Measurements from ENCODE around the gene MERTK. TPM values are rescaled to one million over a fixed set of nuclear protein-coding genes. Genes with fewer than 3 reads are reported as not detected.

Gene MERTK
- total and polyA plus RNA-seq, 10 of the 15 experiments (the other 5 are each of a cell fraction or from before 2014, with no cell fraction given): 0.13 to 30.6 (median 0.50) TPM

GRCh38 chr2:111900859-111901258, 2.5 kb downstream of the MERTK start (continued):
- TF ChIP-seq IKZF2 (IDR thresholded peaks at IDR 0.05) (peak in 1 of 2 experiments; percentile 11; a peak in 1 of 4 replicates), CBX5 (IDR thresholded peaks at IDR 0.05; ENCODE audit: low read depth) (no peak), BCLAF1 (IDR thresholded peaks at IDR 0.05) (no peak), RUNX3 (IDR thresholded peaks at IDR 0.05; ENCODE audit: low read length) (no peak), CTCF (IDR thresholded peaks at IDR 0.05 in 2 of 3, conservative IDR thresholded peaks at IDR 0.05 in 1 of 3; ENCODE audit: control insufficient read depth in 2 of 3, extremely low read depth in 1 of 3, insufficient read depth in 1 of 3, low read depth in 3 of 3, low read length in 3 of 3) (peak; percentile 4 to 50 (median 27); a peak in 2 of 6 replicates), MEF2B (IDR thresholded peaks at IDR 0.05; ENCODE audit: partially characterized antibody, poor library complexity, severe bottlenecking) (no peak), POU2F2 (IDR thresholded peaks at IDR 0.05; ENCODE audit: borderline replicate concordance, low read depth, low read length) (no peak), EZH2 (IDR thresholded peaks at IDR 0.05; ENCODE audit: borderline replicate concordance, control insufficient read depth, low read depth, low read length) (no peak), RELB (IDR thresholded peaks at IDR 0.05; ENCODE audit: low read depth) (peak; percentile 49; the same call in 1 of the 2 replicates), RAD21 (IDR thresholded peaks at IDR 0.05; ENCODE audit: insufficient read depth, low read depth, low read length) (peak; percentile 35; the same call in 1 of the 2 replicates), SREBF2 (IDR thresholded peaks at IDR 0.05; ENCODE audit: low read length) (no peak), BCL3 (IDR thresholded peaks at IDR 0.05; ENCODE audit: borderline replicate concordance, insufficient read depth, low read depth, low read length, poor library complexity, severe bottlenecking) (no peak), NBN (IDR thresholded peaks at IDR 0.05) (0 out of 2 replicates have a peak, but pooled peaks have one; percentile 24), TARDBP (IDR thresholded peaks at IDR 0.05; ENCODE audit: borderline replicate concordance) (no peak)

All from GM12878 (cell line).